ENCODE measurements around the gene BAZ2B.

- TF ChIP-seq ARNTL (CRISPR knock-in tag; IDR thresholded peaks at IDR 0.05; ENCODE audit: borderline replicate concordance, low read depth) (no peak), POU6F1 (CRISPR knock-in tag; IDR thresholded peaks at IDR 0.05; ENCODE audit: borderline replicate concordance, low read depth) (no peak), ZFP3 (CRISPR knock-in tag; IDR thresholded peaks at IDR 0.05) (no peak), ZFP30 (CRISPR knock-in tag; IDR thresholded peaks at IDR 0.05) (no peak), SNAI2 (CRISPR knock-in tag; IDR thresholded peaks at IDR 0.05) (no peak), RARB (CRISPR knock-in tag; IDR thresholded peaks at IDR 0.05) (no peak), PPARA (CRISPR knock-in tag; IDR thresholded peaks at IDR 0.05; ENCODE audit: borderline replicate concordance) (no peak)
Observed at GRCh38 chr2:159285929-159286708, 330.2 kb downstream of the BAZ2B start, which contains the start of gene WDSUB1.

Data from SK-N-SH treated with all-trans-retinoic acid at 6 μM for 48 hours (cell line).